ENCODE data around the gene CASP4.

CASP4 gene

GRCh38 chr11:104928811-104929210 lies 39.6 kb downstream of the CASP4 start:
- H3K4me3 ChIP-seq (ENCODE audit: low read length), result no peak overlapping the region
- DNase-seq (ENCODE audit: low read depth), result no peak
- no peak for TF ChIP-seq CTCF (conservative IDR thresholded peaks at IDR 0.05; ENCODE audit: low read length)

- TF ChIP-seq CTCF (conservative IDR thresholded peaks at IDR 0.05; ENCODE audit: low read length), result no peak
- no peak overlapping the region for H3K4me3 ChIP-seq (ENCODE audit: low read length)
- DNase-seq (ENCODE audit: low read depth), result no peak
Measured at GRCh38 chr11:104926771-104927611, 41.4 kb downstream of the CASP4 start.

- TF ChIP-seq CTCF (conservative IDR thresholded peaks at IDR 0.05; ENCODE audit: low read length), result no peak
- DNase-seq (ENCODE audit: low read depth), result no peak
- H3K4me3 ChIP-seq (ENCODE audit: low read length), result no peak overlapping the region
Measured at GRCh38 chr11:104925850-104926249, 42.5 kb downstream of the CASP4 start.

GRCh38 chr11:104918113-104918824 lies 50.1 kb downstream of the CASP4 start:
- TF ChIP-seq CTCF (conservative IDR thresholded peaks at IDR 0.05; ENCODE audit: low read length), result no peak
- peak; percentile 88 for DNase-seq (ENCODE audit: low read depth)
- peak overlapping the region; percentile 56 for H3K4me3 ChIP-seq (ENCODE audit: low read length)

GRCh38 chr11:104917271-104918112 lies 50.9 kb downstream of the CASP4 start:
- no peak for TF ChIP-seq CTCF (conservative IDR thresholded peaks at IDR 0.05; ENCODE audit: low read length)
- peak overlapping the region; percentile 56 for H3K4me3 ChIP-seq (ENCODE audit: low read length)
- peak; percentile 44 for DNase-seq (ENCODE audit: low read depth)

GRCh38 chr11:104916442-104916841 lies 51.9 kb downstream of the CASP4 start:
- no peak for DNase-seq (ENCODE audit: low read depth)
- H3K4me3 ChIP-seq (ENCODE audit: low read length), result no peak overlapping the region
- TF ChIP-seq CTCF (conservative IDR thresholded peaks at IDR 0.05; ENCODE audit: low read length), result no peak

All from AG10803 (cell line).